ENCODE results near the gene SPACA9. TPM values are rescaled to one million over a fixed set of nuclear protein-coding genes. Genes with fewer than 3 reads are reported as not detected.

Gene SPACA9
- total RNA-seq, 4 donors from 2014 or later: 0.26 to 7.0 (median 2.4) TPM

- no peaks in the 10 kb centered on the region for H3K9me3 ChIP-seq
- no peak overlapping the region for H3K27ac ChIP-seq
- TF ChIP-seq CTCF (IDR thresholded peaks at IDR 0.05) (no peak), POLR2A (IDR thresholded peaks at IDR 0.05) (no peak)
- no peaks in the 10 kb centered on the region for H3K4me1 ChIP-seq
- DNase-seq: no peak
- intact Hi-C loops (cut with DNase I; ENCODE audit: low total_unique reads): no loop called here
- H3K27me3 ChIP-seq: no peaks in the 10 kb centered on the region
- no peaks in the 10 kb centered on the region for H3K36me3 ChIP-seq
- no peak overlapping the region for H3K4me3 ChIP-seq
Measured at GRCh38 chr9:132908635-132909034, 29.9 kb downstream of the SPACA9 start.

DNA sequence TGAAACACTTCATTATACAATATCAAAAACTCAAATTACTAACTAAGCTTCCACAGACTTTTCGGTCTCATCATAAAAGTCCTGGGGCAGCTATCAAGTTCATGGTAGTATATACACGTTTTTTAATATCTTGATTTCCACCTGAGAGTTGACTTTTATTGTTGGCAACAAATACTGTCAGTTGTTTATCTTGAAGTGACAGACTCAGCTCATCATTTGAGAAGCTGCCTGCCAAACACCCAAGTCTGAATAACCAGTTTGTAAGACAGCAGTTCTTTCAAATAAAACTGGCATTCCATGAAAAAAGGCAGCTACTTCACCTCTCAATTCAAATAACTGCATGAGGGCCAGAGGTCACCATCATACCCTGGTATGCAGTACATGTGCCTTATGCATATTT, 30.6 kb downstream of the SPACA9 start:
- no peak overlapping the region for H3K27ac ChIP-seq

GRCh38 chr9:132910376-132910775, 31.7 kb downstream of the SPACA9 start:
- no peaks in the 10 kb centered on the region for H3K9me3 ChIP-seq
- H3K36me3 ChIP-seq: no peaks in the 10 kb centered on the region
- no peaks in the 10 kb centered on the region for H3K4me1 ChIP-seq
- no peak overlapping the region for H3K27ac ChIP-seq
- no peaks in the 10 kb centered on the region for H3K27me3 ChIP-seq
- DNase-seq: no peak
- no peak overlapping the region for H3K4me3 ChIP-seq
- TF ChIP-seq CTCF (IDR thresholded peaks at IDR 0.05) (no peak), POLR2A (IDR thresholded peaks at IDR 0.05) (no peak)
- intact Hi-C loops (cut with DNase I; ENCODE audit: low total_unique reads): no loop called here

More for the DNA sequence above, 30.6 kb downstream of the SPACA9 start:
- intact Hi-C loops (cut with DNase I; ENCODE audit: low total_unique reads): no loop called here
- Histone ChIP-seq H3K36me3 (no peaks in the 10 kb centered on the region), H3K4me1 (no peaks in the 10 kb centered on the region), H3K4me3 (no peak overlapping the region), H3K27me3 (no peaks in the 10 kb centered on the region), H3K9me3 (no peaks in the 10 kb centered on the region)
- no peak for DNase-seq
- TF ChIP-seq POLR2A (IDR thresholded peaks at IDR 0.05): no peak
- TF ChIP-seq CTCF (IDR thresholded peaks at IDR 0.05): no peak

DNA sequence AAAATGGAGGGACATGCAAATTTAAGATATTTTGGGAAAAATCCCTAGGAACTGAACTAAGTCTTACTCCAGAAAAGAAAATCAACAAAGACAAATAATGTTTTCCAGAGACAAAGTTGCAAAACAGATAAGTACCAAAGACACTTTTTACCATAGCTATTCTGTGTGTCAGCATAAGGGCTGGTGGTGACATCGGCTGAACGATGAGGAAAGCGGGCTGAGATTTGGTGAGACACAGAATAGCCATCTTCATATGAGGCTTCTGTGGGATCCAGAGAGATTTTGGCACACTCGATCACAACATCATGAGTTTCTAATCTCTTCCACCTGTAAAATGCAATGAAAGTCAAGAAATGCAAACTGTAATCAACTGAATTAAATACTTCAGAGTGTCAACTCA, 33.4 kb downstream of the SPACA9 start:
- TF ChIP-seq CTCF (IDR thresholded peaks at IDR 0.05): no peak
- TF ChIP-seq POLR2A (IDR thresholded peaks at IDR 0.05): no peak
- Histone ChIP-seq H3K4me1 (no peaks in the 10 kb centered on the region), H3K36me3 (no peaks in the 10 kb centered on the region), H3K27ac (no peak overlapping the region), H3K27me3 (no peaks in the 10 kb centered on the region), H3K9me3 (no peaks in the 10 kb centered on the region), H3K4me3 (no peak overlapping the region)
- no peak for DNase-seq
- intact Hi-C loops (cut with DNase I; ENCODE audit: low total_unique reads): no loop called here

- H3K27ac ChIP-seq: no peak overlapping the region
- H3K4me1 ChIP-seq: no peaks in the 10 kb centered on the region
- H3K36me3 ChIP-seq: no peaks in the 10 kb centered on the region
- no peaks in the 10 kb centered on the region for H3K9me3 ChIP-seq
- no peak overlapping the region for H3K4me3 ChIP-seq
- intact Hi-C loops (cut with DNase I; ENCODE audit: low total_unique reads): no loop called here
- DNase-seq: no peak
- TF ChIP-seq CTCF (IDR thresholded peaks at IDR 0.05) (no peak), POLR2A (IDR thresholded peaks at IDR 0.05) (no peak)
- no peaks in the 10 kb centered on the region for H3K27me3 ChIP-seq
Measured at GRCh38 chr9:132914924-132915323, 36.2 kb downstream of the SPACA9 start.

Data from uterus (tissue), 4 donors.